ENCODE measurements around the gene IQGAP2. TPM values are rescaled to one million over a fixed set of nuclear protein-coding genes. Genes with fewer than 3 reads are reported as not detected.

The IQGAP2 gene
- total RNA-seq, 6 donors from 2014 or later: 24.3 to 57.6 (median 28.9) TPM

DNA sequence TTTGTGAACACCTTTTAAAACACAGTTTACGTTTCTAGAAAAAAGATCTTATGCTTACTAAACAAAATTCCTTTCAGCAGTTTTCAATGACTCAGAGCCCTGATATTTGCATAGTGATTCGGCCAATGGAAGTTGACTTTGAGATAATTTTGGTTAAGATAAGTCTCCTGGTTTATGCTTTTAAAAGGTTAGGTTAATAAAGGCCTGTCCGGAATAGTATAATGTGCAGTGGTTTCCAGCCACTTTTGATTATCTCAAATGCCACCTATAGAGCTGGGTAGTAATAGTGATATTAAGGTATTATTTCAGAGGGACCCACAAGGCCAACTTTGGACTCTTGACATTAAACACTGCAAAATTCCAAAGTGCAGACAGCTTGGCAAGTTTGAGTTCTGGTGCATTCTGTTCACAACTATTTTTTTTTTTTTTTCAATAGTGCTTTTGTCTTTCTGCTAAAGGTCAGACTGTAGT, 134.0 kb downstream of the IQGAP2 start:
- no peak for DNase-seq
- H3K4me3 ChIP-seq: no peak overlapping the region
- H3K27me3 ChIP-seq: no peaks in the 10 kb centered on the region
- 70 to 72% methylated on average over 3 of the region's 3 CpGs for WGBS, 2 donors
- TF ChIP-seq, protein P1, sequence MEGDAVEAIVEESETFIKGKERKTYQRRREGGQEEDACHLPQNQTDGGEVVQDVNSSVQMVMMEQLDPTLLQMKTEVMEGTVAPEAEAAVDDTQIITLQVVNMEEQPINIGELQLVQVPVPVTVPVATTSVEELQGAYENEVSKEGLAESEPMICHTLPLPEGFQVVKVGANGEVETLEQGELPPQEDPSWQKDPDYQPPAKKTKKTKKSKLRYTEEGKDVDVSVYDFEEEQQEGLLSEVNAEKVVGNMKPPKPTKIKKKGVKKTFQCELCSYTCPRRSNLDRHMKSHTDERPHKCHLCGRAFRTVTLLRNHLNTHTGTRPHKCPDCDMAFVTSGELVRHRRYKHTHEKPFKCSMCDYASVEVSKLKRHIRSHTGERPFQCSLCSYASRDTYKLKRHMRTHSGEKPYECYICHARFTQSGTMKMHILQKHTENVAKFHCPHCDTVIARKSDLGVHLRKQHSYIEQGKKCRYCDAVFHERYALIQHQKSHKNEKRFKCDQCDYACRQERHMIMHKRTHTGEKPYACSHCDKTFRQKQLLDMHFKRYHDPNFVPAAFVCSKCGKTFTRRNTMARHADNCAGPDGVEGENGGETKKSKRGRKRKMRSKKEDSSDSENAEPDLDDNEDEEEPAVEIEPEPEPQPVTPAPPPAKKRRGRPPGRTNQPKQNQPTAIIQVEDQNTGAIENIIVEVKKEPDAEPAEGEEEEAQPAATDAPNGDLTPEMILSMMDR (IDR thresholded peaks at IDR 0.05): no peak
- TF ChIP-seq POLR2AphosphoS5 (IDR thresholded peaks at IDR 0.05): no peak
- no peaks in the 10 kb centered on the region for H3K36me3 ChIP-seq
- no peak for ATAC-seq (ENCODE audit: low FRiP score in 2 of 2)
- H3K27ac ChIP-seq: no peak overlapping the region
- H3K9me3 ChIP-seq: no peaks in the 10 kb centered on the region
- peaks cover 0 to 3% (median 0%) of the 10 kb centered on the region in 4 donors for H3K4me1 ChIP-seq

DNA sequence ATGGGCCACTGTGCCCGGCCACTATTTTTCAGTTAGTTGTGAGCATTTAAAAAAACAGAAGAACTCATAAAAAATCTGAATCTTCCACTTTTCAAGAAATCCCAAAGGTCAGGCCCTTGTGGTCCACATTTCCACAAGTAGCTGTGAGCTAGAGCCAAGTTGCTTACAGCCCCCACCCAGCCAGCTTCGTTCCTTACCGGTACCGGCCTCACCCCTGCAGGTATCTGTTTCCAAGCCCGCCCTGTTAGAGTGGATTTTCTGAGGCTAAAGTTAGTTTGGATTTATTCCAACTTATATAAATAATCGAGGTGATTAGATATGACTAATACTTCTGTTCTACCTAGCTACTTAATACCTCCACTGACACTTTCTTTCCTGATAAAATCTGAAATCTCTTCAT, 139.2 kb downstream of the IQGAP2 start:
- no peak for ATAC-seq (ENCODE audit: low FRiP score in 2 of 2)
- WGBS, 2 donors: 79 to 80% methylated on average over 6 of the region's 6 CpGs
- TF ChIP-seq EP300 (IDR thresholded peaks at IDR 0.05) (no peak), POLR2AphosphoS5 (IDR thresholded peaks at IDR 0.05) (no peak), POLR2A (IDR thresholded peaks at IDR 0.05) (no peak)
- TF ChIP-seq, protein P1 (IDR thresholded peaks at IDR 0.05): no peak
- Histone ChIP-seq H3K27ac (peak overlapping the region in 3 of 4 donors; percentile 35 to 70 (median 58)), H3K4me1 (peaks cover 12 to 28% (median 23%) of the 10 kb centered on the region in 4 donors), H3K36me3 (no peaks in the 10 kb centered on the region), H3K9me3 (no peaks in the 10 kb centered on the region), H3K27me3 (no peaks in the 10 kb centered on the region), H3K4me3 (no peak overlapping the region)
- DNase-seq: no peak

DNA sequence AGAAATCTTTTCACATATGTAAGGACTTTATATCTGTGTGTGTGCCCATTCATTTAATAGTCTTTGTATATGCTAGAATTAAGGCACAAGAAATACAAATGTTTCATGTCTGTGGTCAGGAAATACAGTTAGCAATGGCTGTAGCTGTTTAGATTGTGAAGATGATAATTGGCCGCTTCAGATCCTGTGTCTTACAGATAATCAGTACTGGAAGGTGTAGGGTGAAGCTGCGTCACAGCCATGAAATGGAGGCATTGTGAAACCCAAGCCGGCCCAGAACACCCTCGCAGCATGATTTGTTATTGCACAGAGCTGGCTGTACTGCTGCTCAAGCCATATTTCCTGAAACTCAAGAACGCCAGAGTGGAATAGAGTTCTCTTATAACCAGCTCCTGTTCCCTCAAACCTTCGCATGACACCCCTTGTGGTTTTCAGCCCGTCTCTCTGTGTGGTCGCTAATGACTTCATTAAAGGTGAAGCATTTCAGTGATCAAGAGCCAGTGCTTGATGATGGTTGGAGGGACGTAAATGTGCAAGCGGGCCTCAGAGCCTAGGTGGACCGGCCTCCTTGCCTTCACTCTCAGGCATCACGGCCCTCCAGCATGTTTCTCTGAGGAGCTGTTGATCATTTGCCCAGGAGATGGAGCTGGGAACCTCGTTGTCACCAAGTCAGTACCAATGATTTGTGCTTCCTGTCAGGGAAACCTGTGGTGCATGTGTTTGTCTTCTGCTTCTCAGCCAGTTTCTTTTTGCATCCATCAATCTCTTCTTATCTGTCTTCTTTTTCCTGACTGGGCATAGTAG, 140.0 kb downstream of the IQGAP2 start:
- no peak for TF ChIP-seq EP300 (IDR thresholded peaks at IDR 0.05)
- TF ChIP-seq POLR2A (IDR thresholded peaks at IDR 0.05): peak in 1 of 4 donors; percentile 61
- TF ChIP-seq POLR2AphosphoS5 (IDR thresholded peaks at IDR 0.05): peak in 1 of 2 donors; percentile 37
- peak in 1 of 2 donors; percentile 68 for DNase-seq
- Histone ChIP-seq H3K27ac (peak overlapping the region; percentile 30 to 70 (median 61)), H3K36me3 (no peaks in the 10 kb centered on the region), H3K4me3 (no peak overlapping the region), H3K9me3 (no peaks in the 10 kb centered on the region), H3K27me3 (no peaks in the 10 kb centered on the region), H3K4me1 (peaks cover 17 to 35% (median 29%) of the 10 kb centered on the region in 4 donors)
- peak; percentile 51 to 63 for ATAC-seq (ENCODE audit: low FRiP score in 2 of 2)
- 36 to 50% methylated on average over 13 of the region's 13 CpGs for WGBS, 2 donors

DNA sequence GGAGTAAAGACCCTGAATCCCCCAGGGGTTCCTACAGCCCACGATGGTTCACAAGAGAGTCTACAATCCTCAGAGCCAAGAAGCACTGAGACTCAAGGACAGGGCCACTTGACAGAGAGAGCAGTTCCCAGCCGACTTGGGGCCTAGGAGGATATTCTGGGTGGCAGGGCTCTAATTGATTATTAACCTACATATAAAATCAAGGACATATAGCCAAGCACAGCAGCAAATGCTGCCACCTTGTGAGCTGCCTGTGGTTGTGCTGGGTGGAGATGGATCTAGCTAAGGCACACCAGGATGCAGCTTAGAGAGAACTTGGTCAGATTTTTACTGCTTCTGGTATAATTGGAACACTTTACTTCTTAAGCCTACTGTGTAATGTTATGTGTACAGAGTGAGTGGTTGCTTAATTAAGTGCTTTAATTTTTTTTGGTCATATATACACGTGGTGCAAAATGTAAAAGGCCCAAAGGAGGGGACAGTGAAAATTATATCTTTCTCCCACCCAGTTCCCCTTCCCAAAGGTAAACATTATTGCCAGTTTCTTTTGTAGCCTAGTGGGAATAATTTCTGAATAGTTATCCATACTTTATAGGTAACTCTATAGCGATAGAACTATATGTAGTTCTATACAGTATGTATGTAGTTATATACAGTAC, 141.3 kb downstream of the IQGAP2 start:
- TF ChIP-seq POLR2AphosphoS5 (IDR thresholded peaks at IDR 0.05) (no peak), EP300 (IDR thresholded peaks at IDR 0.05) (no peak)
- TF ChIP-seq, protein P1 (IDR thresholded peaks at IDR 0.05): peak in 5 of 6 experiments; percentile 7 to 57 (median 49)
- Histone ChIP-seq H3K4me1 (peaks cover 24 to 44% (median 30%) of the 10 kb centered on the region in 4 donors), H3K9me3 (no peaks in the 10 kb centered on the region), H3K27ac (peak overlapping the region in 3 of 4 donors; percentile 31 to 63 (median 58)), H3K27me3 (no peaks in the 10 kb centered on the region), H3K36me3 (no peaks in the 10 kb centered on the region), H3K4me3 (no peak overlapping the region)
- DNase-seq (peak in 1 of 2 donors; percentile 56), ATAC-seq (ENCODE audit: low FRiP score in 2 of 2) (peak; percentile 40 to 45)
- 35 to 44% methylated on average over 3 to 4 of the region's 4 CpGs for WGBS, 2 donors

DNA sequence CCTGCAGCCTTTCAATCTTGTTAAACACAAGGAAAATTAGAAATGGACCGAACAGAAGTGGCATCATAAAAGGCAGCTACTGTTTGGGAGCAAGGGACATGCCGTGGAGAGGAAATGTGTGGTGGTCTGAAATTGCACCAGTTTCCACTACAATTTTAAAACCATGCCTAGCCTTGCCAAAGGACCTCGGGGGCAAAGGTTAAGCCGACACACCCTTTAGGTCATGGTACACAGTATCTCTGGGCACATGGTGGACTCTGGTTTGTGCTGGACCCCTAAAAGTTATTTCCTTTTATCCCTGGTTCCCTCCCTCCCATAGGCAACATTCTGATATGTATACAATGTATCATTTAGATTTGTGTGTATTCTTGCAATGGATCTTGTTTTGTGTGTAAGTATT, 142.1 kb downstream of the IQGAP2 start:
- WGBS, 2 donors: 80 to 82% methylated on average over 4 of the region's 4 CpGs
- Histone ChIP-seq H3K27ac (no peak overlapping the region), H3K27me3 (no peaks in the 10 kb centered on the region), H3K36me3 (no peaks in the 10 kb centered on the region), H3K9me3 (no peaks in the 10 kb centered on the region), H3K4me3 (no peak overlapping the region), H3K4me1 (peaks cover 24 to 44% (median 30%) of the 10 kb centered on the region in 4 donors)
- DNase-seq (no peak), ATAC-seq (ENCODE audit: low FRiP score in 2 of 2) (no peak)
- no peak for TF ChIP-seq POLR2AphosphoS5 (IDR thresholded peaks at IDR 0.05)
- TF ChIP-seq, protein P1 (IDR thresholded peaks at IDR 0.05): no peak
- TF ChIP-seq POLR2A (IDR thresholded peaks at IDR 0.05): no peak
- no peak for TF ChIP-seq EP300 (IDR thresholded peaks at IDR 0.05)
